ENCODE data around the gene ITGB1.

The ITGB1 gene

DNA sequence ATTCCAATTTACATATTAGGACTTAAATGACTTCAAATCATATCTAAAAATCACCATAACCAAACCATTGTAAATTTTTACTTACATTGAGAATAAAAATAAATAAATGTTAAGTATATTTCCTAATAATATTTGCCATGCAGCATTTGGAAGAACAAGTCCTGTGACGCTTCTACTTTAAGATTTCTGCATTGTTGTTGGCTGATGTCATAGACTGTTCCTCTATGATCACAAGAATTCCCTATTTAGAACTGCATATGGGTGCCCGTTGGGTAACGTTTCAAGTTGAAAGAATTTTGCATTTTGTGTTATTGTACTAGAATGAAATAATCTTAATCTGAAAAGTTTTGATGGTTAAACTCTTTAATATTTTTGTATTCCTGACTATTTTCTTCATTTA, 5.1 kb upstream of the ITGB1 start:
- Histone ChIP-seq H3K9me3 (no peaks in the 10 kb centered on the region), H3K4me3 (ENCODE audit: low read depth, low read length) (no peak overlapping the region), H3K4me1 (peaks cover 6% of the 10 kb centered on the region), H3K27me3 (no peaks in the 10 kb centered on the region), H3K36me3 (no peaks in the 10 kb centered on the region; the same call in 1 of the 2 replicates)
- TF ChIP-seq, protein P1, sequence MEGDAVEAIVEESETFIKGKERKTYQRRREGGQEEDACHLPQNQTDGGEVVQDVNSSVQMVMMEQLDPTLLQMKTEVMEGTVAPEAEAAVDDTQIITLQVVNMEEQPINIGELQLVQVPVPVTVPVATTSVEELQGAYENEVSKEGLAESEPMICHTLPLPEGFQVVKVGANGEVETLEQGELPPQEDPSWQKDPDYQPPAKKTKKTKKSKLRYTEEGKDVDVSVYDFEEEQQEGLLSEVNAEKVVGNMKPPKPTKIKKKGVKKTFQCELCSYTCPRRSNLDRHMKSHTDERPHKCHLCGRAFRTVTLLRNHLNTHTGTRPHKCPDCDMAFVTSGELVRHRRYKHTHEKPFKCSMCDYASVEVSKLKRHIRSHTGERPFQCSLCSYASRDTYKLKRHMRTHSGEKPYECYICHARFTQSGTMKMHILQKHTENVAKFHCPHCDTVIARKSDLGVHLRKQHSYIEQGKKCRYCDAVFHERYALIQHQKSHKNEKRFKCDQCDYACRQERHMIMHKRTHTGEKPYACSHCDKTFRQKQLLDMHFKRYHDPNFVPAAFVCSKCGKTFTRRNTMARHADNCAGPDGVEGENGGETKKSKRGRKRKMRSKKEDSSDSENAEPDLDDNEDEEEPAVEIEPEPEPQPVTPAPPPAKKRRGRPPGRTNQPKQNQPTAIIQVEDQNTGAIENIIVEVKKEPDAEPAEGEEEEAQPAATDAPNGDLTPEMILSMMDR (IDR thresholded peaks at IDR 0.05; ENCODE audit: low read depth, low read length) = no peak
- DNase-seq = no peak

DNA sequence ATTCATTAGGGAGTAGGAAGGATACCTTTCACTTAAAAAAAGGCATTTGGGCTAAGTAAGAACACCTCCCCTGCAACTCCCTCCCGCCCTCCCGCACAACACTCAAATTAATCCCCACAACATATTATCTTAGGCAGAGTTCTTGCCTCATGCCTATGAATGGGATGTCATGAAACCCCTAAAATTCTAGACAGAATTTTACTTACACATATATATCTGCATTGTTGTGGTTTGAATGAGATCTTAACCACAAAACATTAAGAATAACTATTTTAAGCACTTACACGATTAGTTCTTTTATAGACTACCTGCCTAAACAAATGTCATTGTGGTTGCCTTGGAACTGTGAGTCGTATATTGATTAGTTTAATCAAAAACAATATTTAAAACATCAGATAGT, 4.5 kb upstream of the ITGB1 start:
- no peaks in the 10 kb centered on the region for H3K9me3 ChIP-seq
- DNase-seq = no peak
- H3K27me3 ChIP-seq = no peaks in the 10 kb centered on the region
- H3K4me1 ChIP-seq = peaks cover 6% of the 10 kb centered on the region
- no peak overlapping the region for H3K4me3 ChIP-seq (ENCODE audit: low read depth, low read length)
- peaks cover 1% of the 10 kb centered on the region; the same call in 1 of the 2 replicates for H3K36me3 ChIP-seq
- TF ChIP-seq, protein P1 (IDR thresholded peaks at IDR 0.05; ENCODE audit: low read depth, low read length) = no peak

DNA sequence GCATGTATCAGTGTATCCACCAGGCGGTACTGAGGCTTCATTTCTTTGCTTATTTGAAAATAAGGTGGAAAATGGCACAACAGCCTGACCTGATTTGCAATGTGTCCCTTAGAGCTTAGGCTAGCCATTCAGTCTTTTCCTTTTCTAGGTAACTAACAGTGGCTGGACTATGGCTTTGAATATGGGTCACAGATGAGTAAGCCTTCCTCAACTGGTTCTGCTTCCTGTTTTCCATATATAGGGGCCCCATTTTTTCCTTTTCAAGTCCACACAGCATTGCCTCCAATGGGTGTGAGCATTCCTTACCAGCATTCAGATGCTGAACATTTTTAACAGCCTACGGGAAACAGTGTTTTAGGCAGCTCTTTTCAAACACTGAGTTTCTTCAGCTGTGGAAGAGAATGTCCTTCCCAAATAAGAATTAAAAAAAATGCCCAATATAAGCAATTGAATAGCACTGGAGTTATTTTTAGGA, 3.9 kb upstream of the ITGB1 start:
- DNase-seq = no peak
- Histone ChIP-seq H3K4me1 (peaks cover 6% of the 10 kb centered on the region), H3K36me3 (peaks cover 3% of the 10 kb centered on the region; the same call in 1 of the 2 replicates), H3K27me3 (no peaks in the 10 kb centered on the region), H3K4me3 (ENCODE audit: low read depth, low read length) (no peak overlapping the region), H3K9me3 (no peaks in the 10 kb centered on the region)
- TF ChIP-seq, protein P1 (IDR thresholded peaks at IDR 0.05; ENCODE audit: low read depth, low read length) = no peak

DNA sequence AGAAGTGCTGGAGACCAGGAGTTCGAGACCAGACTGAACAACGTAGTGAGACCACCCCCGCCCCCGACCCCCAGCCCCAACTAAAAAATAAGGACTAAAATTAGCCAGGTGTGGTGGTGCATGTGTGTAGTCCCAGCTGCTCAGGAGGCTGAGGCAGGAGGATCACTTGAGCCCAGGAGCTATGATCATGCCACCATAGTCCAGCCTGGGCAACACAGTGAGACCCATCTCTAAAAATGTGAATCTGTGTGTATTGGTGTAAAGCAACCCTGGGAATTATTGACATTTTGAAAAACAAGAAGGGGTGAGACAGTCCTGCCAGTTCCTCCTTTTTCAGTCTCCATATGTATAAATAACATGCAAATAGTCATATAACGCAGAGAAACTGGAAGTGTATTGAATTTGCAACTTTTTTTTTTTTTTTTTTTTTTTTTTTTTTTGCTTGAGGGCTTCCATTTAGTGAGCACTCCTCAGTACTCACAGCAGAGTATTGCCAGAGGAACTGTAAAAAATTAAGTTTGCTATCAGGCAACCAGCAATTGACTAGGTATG, 3.4 kb upstream of the ITGB1 start:
- Histone ChIP-seq H3K9me3 (no peaks in the 10 kb centered on the region), H3K27me3 (no peaks in the 10 kb centered on the region), H3K36me3 (peaks cover 3% of the 10 kb centered on the region; the same call in 1 of the 2 replicates), H3K4me1 (peaks cover 6% of the 10 kb centered on the region), H3K4me3 (ENCODE audit: low read depth, low read length) (no peak overlapping the region)
- DNase-seq = no peak
- TF ChIP-seq, protein P1 (IDR thresholded peaks at IDR 0.05; ENCODE audit: low read depth, low read length) = no peak

DNA sequence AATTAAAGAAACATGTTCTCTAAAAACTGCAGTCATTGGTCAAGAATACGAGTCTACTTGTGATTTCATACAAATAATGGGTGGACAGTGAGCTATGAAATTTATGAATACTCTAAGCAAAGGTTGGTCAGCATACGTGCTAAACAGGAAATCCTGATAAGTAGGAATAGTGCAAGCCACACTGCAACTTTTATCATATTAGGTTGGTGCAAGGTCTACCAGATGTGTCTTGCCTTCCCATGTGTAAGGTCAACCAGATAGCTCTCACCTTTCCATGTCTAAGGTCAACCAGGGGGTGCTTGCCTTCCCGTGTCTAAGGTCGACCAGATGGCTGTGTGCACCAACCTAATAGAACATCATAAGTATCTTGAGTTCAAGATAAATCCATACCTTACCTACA, 2.0 kb upstream of the ITGB1 start:
- Histone ChIP-seq H3K36me3 (peaks cover 3% of the 10 kb centered on the region; the same call in 1 of the 2 replicates), H3K4me1 (peaks cover 6% of the 10 kb centered on the region), H3K9me3 (no peaks in the 10 kb centered on the region), H3K4me3 (ENCODE audit: low read depth, low read length) (peak overlapping the region; percentile 96), H3K27me3 (no peaks in the 10 kb centered on the region)
- TF ChIP-seq, protein P1 (IDR thresholded peaks at IDR 0.05; ENCODE audit: low read depth, low read length) = no peak
- DNase-seq = no peak
